Endothelial cell of umbilical vein (primary cell): ENCODE data around the gene PRDM16. TPM values are rescaled to one million over a fixed set of nuclear protein-coding genes. Genes with fewer than 3 reads are reported as not detected.

Experiments used
- BruUV-seq: library from RNA; stranded (reverse); fragments of 400-500 nt; replicated peaks from 2 replicates; lab custom pipeline; 2021; lab: Mats Ljungman, UMichigan
- CTCF ChIA-PET: fragments of 300-600, 350-600 bp; sonication (Branson Sonifier 250); formaldehyde crosslinking; loops from one replicate; lab custom pipeline; 2021; ENCODE audit warnings: antibody characterized with exemption, inconsistent platforms; lab: Charles Lee
- POLR2A ChIA-PET: fragments of 300-600, 350-600 bp; sonication (Branson Sonifier 250); formaldehyde crosslinking; loops from one replicate; lab custom pipeline; 2021; ENCODE audit warnings: antibody characterized with exemption, inconsistent platforms; lab: Charles Lee
- DNase-seq: peaks from one replicate; pipeline ENCODE4 v3.0.0-alpha.2; 2011; ENCODE audit warnings: low read depth, low spot score
- FAIRE-seq: peaks from 2 replicates; lab custom pipeline; 2011; peaks lifted over from hg19 to GRCh38; lab: Jason Lieb, UNC
- H2AFZ ChIP-seq: 2 replicates; pipeline ENCODE4 v1.6.0; 2012; ENCODE audit warnings: low read depth, low read length, control low read depth, inconsistent platforms
- H3K27ac ChIP-seq: 2 replicates; pipeline ENCODE4 v1.5.1; 2011; ENCODE audit warnings: low read depth, mild to moderate bottlenecking, control low read depth, low read length, moderate library complexity; ENCODE audit not compliant: insufficient read depth
- H3K27me3 ChIP-seq, 2 experiments: 2 replicates each; pipeline versions ENCODE4 v1.6.0 to v1.6.1; 2011; ENCODE audit warnings: low read length in 2 of 2, mixed read lengths in 1 of 2; ENCODE audit not compliant: control insufficient read depth in 2 of 2, insufficient read depth in 2 of 2
- H3K36me3 ChIP-seq, 2 experiments: 2 replicates in 1 of 2; 3 replicates in 1 of 2; pipeline ENCODE4 v1.5.1; 2011; ENCODE audit warnings: low read length in 2 of 2, mild to moderate bottlenecking in 1 of 2, moderate library complexity in 1 of 2; ENCODE audit not compliant: control insufficient read depth in 2 of 2, insufficient read depth in 2 of 2; ENCODE audit errors: extremely low read depth in 1 of 2
- H3K4me1 ChIP-seq: 3 replicates; pipeline ENCODE4 v1.5.1; 2011; ENCODE audit warnings: mild to moderate bottlenecking, low read length; ENCODE audit not compliant: control insufficient read depth, insufficient read depth; ENCODE audit errors: extremely low read depth
- H3K4me2 ChIP-seq: 2 replicates; pipeline ENCODE4 v1.6.1; 2011; ENCODE audit warnings: low read length, control low read depth, mixed read lengths; ENCODE audit not compliant: insufficient read depth
- H3K4me3 ChIP-seq, 3 experiments: fragments of 200-600 bp in 1 of 3; sonication (generic), shearing (Covaris generic) in 1 of 3; replicated peaks in 1 of 3; 2 replicates each; pipeline ENCODE4 v1.5.1; 2011 to 2016; ENCODE audit warnings: control low read depth in 3 of 3, low read length in 3 of 3, mild to moderate bottlenecking in 2 of 3, inconsistent platforms in 1 of 3, low read depth in 1 of 3, moderate library complexity in 1 of 3; ENCODE audit not compliant: insufficient read depth in 1 of 3
- H3K79me2 ChIP-seq: 2 replicates; pipeline ENCODE4 v1.6.0; 2012; ENCODE audit warnings: low read length, inconsistent platforms; ENCODE audit not compliant: control insufficient read depth, insufficient read depth
- H3K9ac ChIP-seq: replicated peaks from 2 replicates; pipeline ENCODE3; 2011; ENCODE audit warnings: low read length, control low read depth; ENCODE audit not compliant: insufficient read depth; ENCODE audit errors: extremely low read depth
- H3K9me1 ChIP-seq: replicated peaks from 3 replicates; pipeline ENCODE4 v1.6.0; 2011; ENCODE audit warnings: mild to moderate bottlenecking, low read length; ENCODE audit not compliant: control insufficient read depth, insufficient read depth; ENCODE audit errors: extremely low read depth
- H3K9me3 ChIP-seq: replicated peaks from 2 replicates; pipeline ENCODE4 v1.5.1; 2012; ENCODE audit warnings: low read length, inconsistent platforms; ENCODE audit not compliant: control insufficient read depth, insufficient read depth
- H4K20me1 ChIP-seq: replicated peaks from 2 replicates; pipeline ENCODE3; 2011; ENCODE audit warnings: mild to moderate bottlenecking, low read length; ENCODE audit not compliant: control insufficient read depth, insufficient read depth; ENCODE audit errors: extremely low read depth
- CTCF ChIP-seq, 2 donors: IDR thresholded peaks; 1 replicate in 1 of 2; 2 replicates in 1 of 2; pipeline ENCODE4 v1.5.1; 2011; ENCODE audit warnings: low read length in 2 of 2, mild to moderate bottlenecking in 2 of 2, moderate library complexity in 2 of 2, control low read depth in 1 of 2, inconsistent platforms in 1 of 2, low read depth in 1 of 2; ENCODE audit not compliant: insufficient read depth in 1 of 2; ENCODE audit errors: extremely low read depth in 1 of 2
- EZH2 ChIP-seq: IDR thresholded peaks from 2 replicates; pipeline ENCODE4 v1.6.1; 2012; ENCODE audit warnings: borderline replicate concordance, low read depth, mild to moderate bottlenecking, moderate library complexity, low read length, inconsistent platforms; ENCODE audit not compliant: severe bottlenecking
- FOS ChIP-seq: IDR thresholded peaks from 2 replicates; pipeline ENCODE4 v1.6.1; 2011; ENCODE audit warnings: mild to moderate bottlenecking, low read length, moderate library complexity, borderline replicate concordance; ENCODE audit not compliant: insufficient read depth
- GATA2 ChIP-seq: IDR thresholded peaks from 2 replicates; pipeline ENCODE4 v1.7.0; 2011; ENCODE audit warnings: low read depth, mild to moderate bottlenecking, moderate library complexity, mixed read lengths, low read length; ENCODE audit not compliant: insufficient read length, insufficient read depth
- JUN ChIP-seq: IDR thresholded peaks from 2 replicates; pipeline ENCODE4 v1.6.1; 2011; ENCODE audit warnings: borderline replicate concordance, low read depth; ENCODE audit not compliant: insufficient read length, insufficient read depth
- MAX ChIP-seq: IDR thresholded peaks from 2 replicates; pipeline ENCODE4 v1.6.1; 2011; ENCODE audit not compliant: insufficient read depth, insufficient read length
- MYC ChIP-seq: IDR thresholded peaks from one replicate; pipeline ENCODE4 v1.6.1; 2011; ENCODE audit warnings: mild to moderate bottlenecking, low read depth, low read length
- POLR2A ChIP-seq: IDR thresholded peaks from 2 replicates; pipeline ENCODE4 v1.6.1; 2012; ENCODE audit warnings: low read depth, mild to moderate bottlenecking, control low read depth, low read length
- POLR2AphosphoS5 ChIP-seq: IDR thresholded peaks from 2 replicates; pipeline ENCODE4 v1.6.1; 2012; ENCODE audit warnings: low read depth, mild to moderate bottlenecking, control low read depth, low read length, moderate library complexity; ENCODE audit not compliant: insufficient read depth
- dilution Hi-C: fragments of 300-500 bp; cut with MboI; formaldehyde crosslinking; loops from one replicate; pipeline ENCODE4 v1.15.0; 2019; ENCODE audit warnings: low sequenced_read_pairs; ENCODE audit not compliant: extremely low pct_ligation_motif_present
- intact Hi-C: fragments of 100-400 bp; cut with micrococcal nuclease; formaldehyde crosslinking; loops from one replicate; pipeline ENCODE4 v1.10.0; 2022
- polyA plus RNA-seq, 4 experiments: library from polyadenylated mRNA; depleted of rRNA in 3 of 4; stranded (reverse) in 3 of 4; unstranded in 1 of 4; fragments of >200 nt; gene quantifications; 2 replicates each; pipeline versions ENCODE4 v1.2.1 to v1.2.3, GENCODE V29; 2011 to 2012; ENCODE audit warnings: missing spikeins in 1 of 4
- total RNA-seq: library from RNA; stranded (reverse); gene quantifications from 2 replicates; pipeline ENCODE4 v1.2.3, GENCODE V29; 2021

PRDM16 gene
- total and polyA plus RNA-seq, 2 donors (not counting 3 experiments of a cell fraction or from before 2014, with no cell fraction given) = not detected

- POLR2A ChIA-PET = no interaction called here
- no peaks in the 10 kb centered on the region for H3K79me2 ChIP-seq
- H3K36me3 ChIP-seq = no peaks in the 10 kb centered on the region
- no peaks in the 10 kb centered on the region for H4K20me1 ChIP-seq
- H3K27me3 ChIP-seq = no peaks in the 10 kb centered on the region
- H3K27ac ChIP-seq = no peak overlapping the region
- H3K9ac ChIP-seq = no peak overlapping the region
- DNase-seq (no peak), FAIRE-seq (no peak)
- no peak overlapping the region for H2AFZ ChIP-seq
- CTCF ChIA-PET = no interaction called here
- no peak overlapping the region for H3K4me2 ChIP-seq
- H3K4me1 ChIP-seq = no peaks in the 10 kb centered on the region
- no peaks in the 10 kb centered on the region for H3K9me1 ChIP-seq
- H3K9me3 ChIP-seq = no peaks in the 10 kb centered on the region
- BruUV-seq = no TSS peak
- TF ChIP-seq POLR2AphosphoS5 (no peak), FOS (no peak), POLR2A (no peak), GATA2 (no peak), MYC (no peak), CTCF (IDR thresholded peaks at IDR 0.05; ENCODE audit: extremely low read depth in 1 of 2, insufficient read depth in 1 of 2, low read depth in 1 of 2, low read length in 2 of 2) (no peak), JUN (no peak), EZH2 (no peak), MAX (no peak)
- H3K4me3 ChIP-seq = no peak overlapping the region
- intact Hi-C loops = no loop called here
- dilution Hi-C loops = no loop called here
These were observed 150.9 kb downstream of the PRDM16 start for GRCh38 chr1:3219791-3220467.
